Liver (tissue), 3 donors: Measurements from ENCODE around the gene CDK5RAP3.

Experiments
- ATF3 ChIP-seq: IDR thresholded peaks from 2 replicates; pipeline ENCODE4 v1.6.1; 2016; ENCODE audit warnings: antibody characterized with exemption
- GABPA ChIP-seq, 2 donors: IDR thresholded peaks in 1 of 2; conservative IDR thresholded peaks in 1 of 2; 2 replicates each; pipeline ENCODE4 v1.6.1; 2016; ENCODE audit warnings: antibody characterized with exemption in 2 of 2, mild to moderate bottlenecking in 1 of 2, moderate library complexity in 1 of 2
- JUND ChIP-seq, 2 donors: IDR thresholded peaks; 2 replicates each; pipeline ENCODE4 v1.6.1; 2016; ENCODE audit warnings: antibody characterized with exemption in 2 of 2
- MAX ChIP-seq: IDR thresholded peaks from 2 replicates; pipeline ENCODE4 v1.6.1; 2016; ENCODE audit warnings: antibody characterized with exemption
- NR2F2 ChIP-seq: IDR thresholded peaks from 2 replicates; pipeline ENCODE4 v1.6.1; 2016; ENCODE audit warnings: antibody characterized with exemption
- RAD21 ChIP-seq, 2 donors: IDR thresholded peaks; 2 replicates each; pipeline ENCODE4 v1.6.1; 2016; ENCODE audit warnings: antibody characterized with exemption in 2 of 2, mild to moderate bottlenecking in 2 of 2
- RXRA ChIP-seq, 2 donors: IDR thresholded peaks; 2 replicates each; pipeline ENCODE4 v1.6.1; 2017 to 2018; ENCODE audit warnings: antibody characterized with exemption in 2 of 2, mild to moderate bottlenecking in 1 of 2
- SP1 ChIP-seq: IDR thresholded peaks from 2 replicates; pipeline ENCODE4 v1.6.1; 2018; ENCODE audit warnings: antibody characterized with exemption, mild to moderate bottlenecking
- TAF1 ChIP-seq: conservative IDR thresholded peaks from 2 replicates; pipeline ENCODE4 v1.6.1; 2016; ENCODE audit warnings: antibody characterized with exemption, mild to moderate bottlenecking
- YY1 ChIP-seq: IDR thresholded peaks from 2 replicates; pipeline ENCODE4 v1.6.1; 2016; ENCODE audit warnings: antibody characterized with exemption, mild to moderate bottlenecking
- TF ChIP-seq, protein P1 (sequence below): fragments of 150-350 bp; IDR thresholded peaks from 2 replicates; pipeline ENCODE4 v1.5.1; 2017; ENCODE audit warnings: improper control_type of control experiment, low read depth, low read length; ENCODE audit not compliant: missing input control
- TF ChIP-seq, protein P2 (sequence below): IDR thresholded peaks from 2 replicates; pipeline ENCODE4 v1.6.1; 2016; ENCODE audit warnings: antibody characterized with exemption, mild to moderate bottlenecking
- donor health status: healthy.
- donor health status: healthy.

DNA sequence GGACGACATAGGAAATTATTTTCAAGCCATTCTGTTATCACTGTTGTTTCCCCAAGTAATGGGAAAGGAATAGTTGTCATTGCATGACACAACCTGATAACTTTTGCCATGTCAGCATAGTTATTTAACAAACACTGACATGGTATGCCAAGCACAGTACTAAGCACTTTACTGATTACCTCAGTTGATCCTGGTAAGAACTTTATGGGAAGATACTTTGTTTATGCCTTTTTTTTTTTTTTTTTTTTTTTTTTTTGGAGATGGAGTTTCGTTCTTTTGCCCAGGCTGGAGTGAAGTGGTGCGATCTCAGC, 45.3 kb upstream of the CDK5RAP3 start:
- no peak for TF ChIP-seq RAD21 (IDR thresholded peaks at IDR 0.05)
- TF ChIP-seq, protein P1, sequence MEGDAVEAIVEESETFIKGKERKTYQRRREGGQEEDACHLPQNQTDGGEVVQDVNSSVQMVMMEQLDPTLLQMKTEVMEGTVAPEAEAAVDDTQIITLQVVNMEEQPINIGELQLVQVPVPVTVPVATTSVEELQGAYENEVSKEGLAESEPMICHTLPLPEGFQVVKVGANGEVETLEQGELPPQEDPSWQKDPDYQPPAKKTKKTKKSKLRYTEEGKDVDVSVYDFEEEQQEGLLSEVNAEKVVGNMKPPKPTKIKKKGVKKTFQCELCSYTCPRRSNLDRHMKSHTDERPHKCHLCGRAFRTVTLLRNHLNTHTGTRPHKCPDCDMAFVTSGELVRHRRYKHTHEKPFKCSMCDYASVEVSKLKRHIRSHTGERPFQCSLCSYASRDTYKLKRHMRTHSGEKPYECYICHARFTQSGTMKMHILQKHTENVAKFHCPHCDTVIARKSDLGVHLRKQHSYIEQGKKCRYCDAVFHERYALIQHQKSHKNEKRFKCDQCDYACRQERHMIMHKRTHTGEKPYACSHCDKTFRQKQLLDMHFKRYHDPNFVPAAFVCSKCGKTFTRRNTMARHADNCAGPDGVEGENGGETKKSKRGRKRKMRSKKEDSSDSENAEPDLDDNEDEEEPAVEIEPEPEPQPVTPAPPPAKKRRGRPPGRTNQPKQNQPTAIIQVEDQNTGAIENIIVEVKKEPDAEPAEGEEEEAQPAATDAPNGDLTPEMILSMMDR: no peak
- TF ChIP-seq, protein P2, sequence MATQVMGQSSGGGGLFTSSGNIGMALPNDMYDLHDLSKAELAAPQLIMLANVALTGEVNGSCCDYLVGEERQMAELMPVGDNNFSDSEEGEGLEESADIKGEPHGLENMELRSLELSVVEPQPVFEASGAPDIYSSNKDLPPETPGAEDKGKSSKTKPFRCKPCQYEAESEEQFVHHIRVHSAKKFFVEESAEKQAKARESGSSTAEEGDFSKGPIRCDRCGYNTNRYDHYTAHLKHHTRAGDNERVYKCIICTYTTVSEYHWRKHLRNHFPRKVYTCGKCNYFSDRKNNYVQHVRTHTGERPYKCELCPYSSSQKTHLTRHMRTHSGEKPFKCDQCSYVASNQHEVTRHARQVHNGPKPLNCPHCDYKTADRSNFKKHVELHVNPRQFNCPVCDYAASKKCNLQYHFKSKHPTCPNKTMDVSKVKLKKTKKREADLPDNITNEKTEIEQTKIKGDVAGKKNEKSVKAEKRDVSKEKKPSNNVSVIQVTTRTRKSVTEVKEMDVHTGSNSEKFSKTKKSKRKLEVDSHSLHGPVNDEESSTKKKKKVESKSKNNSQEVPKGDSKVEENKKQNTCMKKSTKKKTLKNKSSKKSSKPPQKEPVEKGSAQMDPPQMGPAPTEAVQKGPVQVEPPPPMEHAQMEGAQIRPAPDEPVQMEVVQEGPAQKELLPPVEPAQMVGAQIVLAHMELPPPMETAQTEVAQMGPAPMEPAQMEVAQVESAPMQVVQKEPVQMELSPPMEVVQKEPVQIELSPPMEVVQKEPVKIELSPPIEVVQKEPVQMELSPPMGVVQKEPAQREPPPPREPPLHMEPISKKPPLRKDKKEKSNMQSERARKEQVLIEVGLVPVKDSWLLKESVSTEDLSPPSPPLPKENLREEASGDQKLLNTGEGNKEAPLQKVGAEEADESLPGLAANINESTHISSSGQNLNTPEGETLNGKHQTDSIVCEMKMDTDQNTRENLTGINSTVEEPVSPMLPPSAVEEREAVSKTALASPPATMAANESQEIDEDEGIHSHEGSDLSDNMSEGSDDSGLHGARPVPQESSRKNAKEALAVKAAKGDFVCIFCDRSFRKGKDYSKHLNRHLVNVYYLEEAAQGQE: no peak
- TF ChIP-seq GABPA (IDR thresholded peaks at IDR 0.05 in 1 of 2, conservative IDR thresholded peaks at IDR 0.05 in 1 of 2): no peak
- no peak for TF ChIP-seq MAX
- no peak for TF ChIP-seq SP1
- TF ChIP-seq TAF1: no peak
- TF ChIP-seq JUND (IDR thresholded peaks at IDR 0.05): no peak
- no peak for TF ChIP-seq ATF3
- no peak for TF ChIP-seq NR2F2
- TF ChIP-seq YY1: no peak
- no peak for TF ChIP-seq RXRA (IDR thresholded peaks at IDR 0.05)
